ENCODE results near the gene EHMT1.
"Not testable (repeated sequence)": the region's sequence is repeated elsewhere in the genome, so short reads cannot be mapped to it uniquely, and the experiment has no call there.

EHMT1 gene

DNA sequence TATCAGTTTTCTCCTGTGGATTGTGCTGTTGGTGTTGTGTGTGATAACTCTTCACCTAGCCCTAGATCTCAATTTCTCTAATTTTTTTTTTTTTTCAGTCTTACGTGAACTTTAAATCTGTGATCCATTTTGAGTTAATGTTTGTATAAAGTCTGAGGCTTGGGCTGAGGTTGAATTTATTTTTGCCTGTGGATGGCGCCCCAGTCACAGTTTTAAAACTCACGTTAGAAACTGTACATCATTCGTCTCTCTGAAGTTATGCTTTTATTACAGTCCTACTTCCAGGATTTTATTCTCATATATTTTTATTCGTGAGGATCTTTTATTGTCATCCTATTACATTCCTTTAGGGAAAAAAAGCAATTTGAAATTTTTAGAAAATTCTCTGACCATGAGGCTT, 103.1 kb downstream of the EHMT1 start:
- H3K4me3 ChIP-seq (ENCODE audit: low read length): no peak overlapping the region
- H3K4me1 ChIP-seq (ENCODE audit: insufficient read depth, low read length): no peaks in the 10 kb centered on the region
- no peak overlapping the region for H2AFZ ChIP-seq (ENCODE audit: low read depth, low read length)
- peaks cover 57% of the 10 kb centered on the region for H3K36me3 ChIP-seq (ENCODE audit: insufficient read depth, low read length)
- H3K27me3 ChIP-seq (ENCODE audit: insufficient read depth, low read length): no peaks in the 10 kb centered on the region
- H3K9me3 ChIP-seq (ENCODE audit: low read length): peaks cover 30% of the 10 kb centered on the region

DNA sequence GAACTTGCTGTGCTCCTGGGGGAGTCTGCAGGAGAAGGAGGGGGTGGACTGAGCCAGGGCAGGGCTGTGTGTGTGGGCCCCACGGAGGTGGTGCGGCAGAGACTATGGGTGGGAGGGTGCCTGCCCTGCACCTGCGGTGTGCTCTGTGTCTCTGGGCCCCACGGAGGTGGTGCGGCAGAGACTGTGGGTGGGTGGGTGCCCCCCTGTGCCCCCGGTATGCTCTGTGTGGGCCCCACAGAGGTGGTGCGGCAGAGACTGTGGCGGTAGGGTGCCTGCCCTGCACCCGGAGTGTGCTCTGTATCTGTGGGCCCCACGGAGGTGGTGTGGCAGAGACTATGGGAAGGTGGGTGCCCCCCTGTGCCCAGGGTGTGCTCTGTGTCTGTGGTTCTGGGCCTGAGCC, 103.7 kb downstream of the EHMT1 start:
- Histone ChIP-seq H2AFZ (ENCODE audit: low read depth, low read length) (no peak overlapping the region), H3K4me3 (ENCODE audit: low read length) (no peak overlapping the region), H3K4me1 (ENCODE audit: insufficient read depth, low read length) (no peaks in the 10 kb centered on the region), H3K9me3 (ENCODE audit: low read length) (peaks cover 26% of the 10 kb centered on the region), H3K27me3 (ENCODE audit: insufficient read depth, low read length) (no peaks in the 10 kb centered on the region), H3K36me3 (ENCODE audit: insufficient read depth, low read length) (peaks cover 55% of the 10 kb centered on the region)

DNA sequence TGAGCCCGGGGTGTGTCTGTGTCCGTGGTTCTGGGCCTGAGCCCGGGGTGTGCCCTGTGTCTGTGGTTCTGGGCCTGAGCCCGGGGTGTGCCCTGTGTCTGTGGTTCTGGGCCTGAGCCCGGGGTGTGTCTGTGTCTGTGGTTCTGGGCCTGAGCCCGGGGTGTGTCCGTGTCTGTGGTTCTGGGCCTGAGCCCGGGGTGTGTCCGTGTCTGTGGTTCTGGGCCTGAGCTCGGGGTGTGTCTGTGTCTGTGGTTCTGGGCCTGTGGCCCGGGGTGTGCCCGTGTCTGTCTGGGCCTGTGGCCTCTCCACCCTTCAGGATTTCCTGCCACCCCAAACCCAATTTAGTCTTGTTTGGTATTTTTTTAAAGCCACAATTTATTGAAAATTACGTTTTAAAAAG, 104.6 kb downstream of the EHMT1 start:
- H3K27me3 ChIP-seq (ENCODE audit: insufficient read depth, low read length); H3K4me3 ChIP-seq (ENCODE audit: low read length); H2AFZ ChIP-seq (ENCODE audit: low read depth, low read length); H3K4me1 ChIP-seq (ENCODE audit: insufficient read depth, low read length): not testable (repeated sequence)
- peaks cover 26% of the 10 kb centered on the region for H3K9me3 ChIP-seq (ENCODE audit: low read length)
- peaks cover 55% of the 10 kb centered on the region for H3K36me3 ChIP-seq (ENCODE audit: insufficient read depth, low read length)

DNA sequence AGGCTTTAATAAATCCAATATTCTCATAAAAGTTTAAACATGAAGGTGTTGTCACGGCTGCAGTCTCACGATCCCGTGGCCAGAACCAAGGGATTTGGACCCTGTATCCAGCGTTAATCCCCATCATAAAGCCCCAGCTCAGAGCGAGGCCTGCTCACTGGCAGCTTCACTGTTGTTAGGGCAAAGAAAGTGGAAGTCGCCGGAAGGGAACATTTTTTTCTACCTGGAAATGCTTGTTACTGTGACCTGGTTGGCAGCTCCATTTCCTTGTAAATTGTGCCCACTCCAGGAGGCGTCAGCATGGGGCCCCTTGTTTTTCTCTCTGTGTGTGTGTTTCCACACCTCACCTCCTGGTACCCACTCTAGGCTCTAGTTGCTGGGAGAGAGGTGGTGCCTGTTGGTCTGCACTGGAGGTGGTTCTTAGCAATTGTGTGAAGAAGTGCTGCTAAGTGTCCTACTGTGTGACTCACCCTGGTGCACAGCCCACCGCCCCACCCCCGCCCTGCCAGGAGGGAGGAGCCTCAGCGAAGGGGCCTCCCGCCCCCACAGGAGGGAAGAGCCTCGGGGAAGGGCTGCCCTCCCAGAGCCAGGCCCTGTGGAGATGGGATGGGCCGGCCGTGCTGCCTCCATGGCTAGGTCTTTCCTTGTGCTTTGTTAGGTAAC, 105.1 kb downstream of the EHMT1 start:
- H3K27me3 ChIP-seq (ENCODE audit: insufficient read depth, low read length): no peaks in the 10 kb centered on the region
- H3K9me3 ChIP-seq (ENCODE audit: low read length): peaks cover 32% of the 10 kb centered on the region
- no peak overlapping the region for H3K4me3 ChIP-seq (ENCODE audit: low read length)
- no peaks in the 10 kb centered on the region for H3K4me1 ChIP-seq (ENCODE audit: insufficient read depth, low read length)
- peaks cover 60% of the 10 kb centered on the region for H3K36me3 ChIP-seq (ENCODE audit: insufficient read depth, low read length)
- H2AFZ ChIP-seq (ENCODE audit: low read depth, low read length): no peak overlapping the region

DNA sequence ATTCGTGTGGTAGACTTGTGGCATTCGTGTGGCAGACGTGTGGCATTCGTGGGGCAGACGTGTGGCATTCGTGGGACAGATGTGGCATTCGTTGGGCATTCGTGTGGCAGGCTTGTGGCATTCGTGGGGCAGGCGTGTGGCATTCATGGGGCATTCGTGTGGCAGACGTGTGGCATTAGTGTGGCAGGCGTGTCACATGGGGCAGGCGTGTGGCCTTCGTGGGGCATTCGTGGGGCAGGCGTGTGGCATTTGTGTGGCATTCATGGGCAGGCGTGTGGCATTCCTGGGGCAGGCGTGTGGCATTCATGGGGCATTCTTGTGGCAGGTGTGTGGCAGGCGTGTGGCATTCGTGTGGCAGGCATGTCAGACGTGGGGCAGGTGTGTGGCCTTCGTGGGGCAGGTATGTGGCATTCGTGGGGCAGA, 106.0 kb downstream of the EHMT1 start:
- Histone ChIP-seq H2AFZ (ENCODE audit: low read depth, low read length) (no peak overlapping the region), H3K9me3 (ENCODE audit: low read length) (peaks cover 35% of the 10 kb centered on the region), H3K4me3 (ENCODE audit: low read length) (no peak overlapping the region), H3K36me3 (ENCODE audit: insufficient read depth, low read length) (peaks cover 57% of the 10 kb centered on the region), H3K27me3 (ENCODE audit: insufficient read depth, low read length) (no peaks in the 10 kb centered on the region), H3K4me1 (ENCODE audit: insufficient read depth, low read length) (no peaks in the 10 kb centered on the region)

DNA sequence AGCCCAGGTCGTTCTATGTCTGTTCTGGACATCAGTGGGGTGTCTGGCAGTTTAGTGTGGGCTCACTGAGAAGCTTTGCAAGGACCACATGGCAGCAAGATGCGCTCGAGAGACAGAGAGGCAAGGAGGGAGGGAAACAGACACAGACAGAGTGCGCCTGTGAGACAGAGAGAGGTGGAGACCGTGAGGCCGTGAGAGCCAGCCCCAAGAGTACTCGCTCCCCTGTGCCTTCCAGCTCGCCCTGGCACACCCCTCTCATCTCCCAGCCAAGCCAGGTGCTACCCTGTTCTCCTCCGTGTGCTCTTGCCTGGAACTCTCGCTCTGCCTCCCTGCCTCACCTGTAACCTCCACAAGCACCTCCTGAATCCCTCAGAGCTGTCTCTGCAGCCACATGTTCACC, 106.8 kb downstream of the EHMT1 start:
- peaks cover 58% of the 10 kb centered on the region for H3K36me3 ChIP-seq (ENCODE audit: insufficient read depth, low read length)

DNA sequence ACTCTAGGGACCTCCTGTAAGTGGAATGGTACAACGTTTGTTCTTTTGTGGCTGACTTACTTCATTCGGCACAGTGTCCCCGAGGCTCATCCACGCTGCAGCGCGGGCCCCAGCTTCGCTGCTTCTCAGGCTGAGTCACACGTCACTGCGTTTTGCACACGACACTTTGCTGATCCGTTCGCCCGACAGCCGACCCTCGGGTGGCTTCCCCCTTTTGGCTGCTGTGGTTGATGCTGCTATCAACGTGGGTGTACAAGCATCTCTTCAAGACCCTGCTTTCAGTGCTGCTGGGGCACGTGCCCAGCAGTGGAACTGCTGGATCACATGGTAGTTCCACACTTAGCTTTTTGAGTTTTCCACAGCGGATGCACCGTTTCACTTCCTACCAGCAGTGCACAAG, 107.5 kb downstream of the EHMT1 start:
- H2AFZ ChIP-seq (ENCODE audit: low read depth, low read length); H3K4me1 ChIP-seq (ENCODE audit: insufficient read depth, low read length); H3K4me3 ChIP-seq (ENCODE audit: low read length); H3K27me3 ChIP-seq (ENCODE audit: insufficient read depth, low read length): not testable (repeated sequence)
- H3K36me3 ChIP-seq (ENCODE audit: insufficient read depth, low read length): peaks cover 59% of the 10 kb centered on the region
- peaks cover 42% of the 10 kb centered on the region for H3K9me3 ChIP-seq (ENCODE audit: low read length)

More for the DNA sequence above, 106.8 kb downstream of the EHMT1 start:
- Histone ChIP-seq H2AFZ (ENCODE audit: low read depth, low read length) (no peak overlapping the region), H3K4me3 (ENCODE audit: low read length) (no peak overlapping the region), H3K27me3 (ENCODE audit: insufficient read depth, low read length) (no peaks in the 10 kb centered on the region), H3K4me1 (ENCODE audit: insufficient read depth, low read length) (no peaks in the 10 kb centered on the region), H3K9me3 (ENCODE audit: low read length) (peaks cover 38% of the 10 kb centered on the region)

DNA sequence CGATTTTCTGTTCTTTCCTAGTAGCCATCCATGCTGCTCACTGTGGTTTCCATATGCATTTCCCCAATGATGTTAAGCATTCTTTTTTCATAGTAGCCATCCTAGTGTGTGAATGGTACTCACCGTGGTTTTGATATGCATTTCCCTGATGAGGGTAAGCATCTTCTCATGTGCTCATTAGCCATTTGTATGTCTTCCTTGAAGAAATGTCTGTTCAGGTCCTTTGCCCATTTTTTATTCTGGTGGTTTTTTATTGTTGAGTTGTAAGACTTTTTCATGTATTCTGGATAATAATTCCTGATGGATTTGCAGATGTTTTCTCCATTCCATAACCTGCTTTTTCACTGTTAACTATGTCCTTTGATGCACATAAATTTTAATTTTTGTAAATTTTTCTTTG, 108.0 kb downstream of the EHMT1 start:
- Histone ChIP-seq H3K4me3 (ENCODE audit: low read length) (no peak overlapping the region), H3K27me3 (ENCODE audit: insufficient read depth, low read length) (no peaks in the 10 kb centered on the region), H3K9me3 (ENCODE audit: low read length) (peaks cover 46% of the 10 kb centered on the region), H3K4me1 (ENCODE audit: insufficient read depth, low read length) (no peaks in the 10 kb centered on the region), H3K36me3 (ENCODE audit: insufficient read depth, low read length) (peaks cover 59% of the 10 kb centered on the region), H2AFZ (ENCODE audit: low read depth, low read length) (no peak overlapping the region)

DNA sequence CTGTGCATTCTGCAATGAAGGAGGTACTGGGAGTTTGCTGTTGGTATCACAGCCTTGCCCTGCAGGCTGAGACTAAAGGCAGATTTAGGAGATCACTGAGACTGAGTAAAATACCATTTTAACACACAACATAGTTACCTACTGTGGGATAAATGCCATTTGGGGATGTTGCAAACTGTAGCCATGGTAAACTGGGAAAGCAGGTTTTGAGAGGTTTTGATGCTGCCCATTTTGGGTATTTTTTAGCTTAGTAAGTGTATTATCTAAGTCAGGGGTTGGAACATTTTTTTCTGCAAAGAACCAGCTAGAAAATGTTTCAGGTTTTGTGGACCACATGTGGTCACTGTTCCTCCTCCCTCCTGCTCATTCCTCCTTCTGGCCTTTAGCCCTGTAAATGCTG, 108.9 kb downstream of the EHMT1 start:
- H3K9me3 ChIP-seq (ENCODE audit: low read length): peaks cover 56% of the 10 kb centered on the region

DNA sequence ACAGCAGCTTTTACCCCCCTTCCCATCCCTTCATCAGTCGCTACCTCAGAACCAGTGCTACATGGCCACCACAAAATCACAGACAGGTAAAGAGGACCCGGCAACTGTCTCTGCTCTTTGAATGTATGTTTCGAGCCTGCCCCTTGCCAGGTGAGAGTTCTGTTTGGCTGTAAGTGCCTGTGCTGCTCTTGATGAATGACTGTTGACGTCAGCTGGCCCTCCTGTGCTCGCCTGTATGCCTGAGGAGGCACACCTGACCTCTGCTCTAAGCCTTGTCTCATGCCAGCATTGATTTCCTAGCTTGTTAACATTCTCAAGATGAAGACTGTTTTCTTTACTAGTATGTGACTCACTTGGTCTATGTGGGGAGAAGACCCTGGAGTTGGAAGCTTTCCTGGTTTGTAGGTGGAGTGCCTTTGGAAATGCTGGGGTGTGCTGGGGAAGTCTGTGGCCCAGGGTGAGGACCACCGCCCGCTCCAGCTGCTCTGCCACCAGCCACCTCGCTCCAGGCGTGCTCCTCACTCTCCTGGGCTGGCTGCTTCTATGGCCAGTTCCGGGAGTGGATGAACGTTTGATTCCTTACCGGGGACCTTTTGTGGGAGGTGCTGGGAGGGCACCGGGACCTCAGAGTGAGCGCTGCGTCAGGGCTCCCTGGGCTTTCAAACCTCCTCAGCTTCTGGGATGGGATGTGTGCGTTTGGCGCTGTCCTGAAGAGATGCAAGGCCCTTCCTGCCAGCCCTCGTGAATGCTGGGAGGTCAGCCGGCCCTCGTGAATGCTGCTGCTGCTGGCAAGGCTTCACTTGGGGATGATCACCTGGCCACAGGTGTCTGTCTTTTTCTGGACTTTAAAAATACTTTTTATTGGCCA, 109.9 kb downstream of the EHMT1 start:
- Histone ChIP-seq H3K4me1 (ENCODE audit: insufficient read depth, low read length) (no peaks in the 10 kb centered on the region), H3K27me3 (ENCODE audit: insufficient read depth, low read length) (no peaks in the 10 kb centered on the region), H3K36me3 (ENCODE audit: insufficient read depth, low read length) (peaks cover 75% of the 10 kb centered on the region), H3K9me3 (ENCODE audit: low read length) (peaks cover 64% of the 10 kb centered on the region), H2AFZ (ENCODE audit: low read depth, low read length) (no peak overlapping the region), H3K4me3 (ENCODE audit: low read length) (no peak overlapping the region)

More for the DNA sequence above, 108.9 kb downstream of the EHMT1 start:
- no peak overlapping the region for H2AFZ ChIP-seq (ENCODE audit: low read depth, low read length)
- H3K27me3 ChIP-seq (ENCODE audit: insufficient read depth, low read length): no peaks in the 10 kb centered on the region
- H3K4me1 ChIP-seq (ENCODE audit: insufficient read depth, low read length): no peaks in the 10 kb centered on the region
- no peak overlapping the region for H3K4me3 ChIP-seq (ENCODE audit: low read length)
- peaks cover 68% of the 10 kb centered on the region for H3K36me3 ChIP-seq (ENCODE audit: insufficient read depth, low read length)

DNA sequence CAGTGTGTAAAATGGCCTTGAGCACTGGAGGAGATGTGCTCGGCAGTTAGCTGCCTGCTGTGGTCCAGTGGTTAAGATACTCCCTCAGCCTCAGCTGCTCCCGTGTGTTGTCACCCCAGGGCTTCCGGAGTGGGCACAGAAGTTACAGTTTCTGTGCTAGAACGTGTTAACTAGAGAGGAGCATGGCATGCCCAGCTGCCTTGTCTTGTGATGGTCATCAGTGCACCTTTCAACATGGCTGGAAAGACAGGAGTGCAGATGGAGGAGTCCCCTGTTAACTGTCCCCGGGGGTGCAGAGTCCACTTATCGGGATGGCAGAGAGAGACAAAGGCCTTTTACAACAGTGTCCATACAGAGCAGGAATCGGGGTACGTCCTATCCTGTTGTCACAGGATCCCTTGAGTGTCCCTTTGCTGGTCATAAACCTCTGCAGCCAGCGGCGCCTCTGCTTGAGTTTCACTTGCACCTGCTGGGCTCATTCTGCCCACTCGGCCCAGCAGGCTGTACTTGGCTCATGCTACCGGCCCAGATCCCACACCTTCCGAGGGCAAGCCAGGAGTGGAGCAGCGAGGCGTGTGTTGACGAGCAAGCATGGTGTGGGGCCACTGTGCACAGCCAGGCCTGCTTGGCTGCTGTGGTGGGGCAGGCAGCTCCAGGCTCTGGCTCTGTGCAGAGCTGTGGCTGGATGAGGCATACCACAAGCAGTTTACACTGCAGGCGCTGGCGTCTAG, 112.6 kb downstream of the EHMT1 start:
- Histone ChIP-seq H3K4me3 (ENCODE audit: low read length) (no peak overlapping the region), H3K4me1 (ENCODE audit: insufficient read depth, low read length) (no peaks in the 10 kb centered on the region), H3K9me3 (ENCODE audit: low read length) (peaks cover 63% of the 10 kb centered on the region), H3K27me3 (ENCODE audit: insufficient read depth, low read length) (no peaks in the 10 kb centered on the region), H2AFZ (ENCODE audit: low read depth, low read length) (no peak overlapping the region), H3K36me3 (ENCODE audit: insufficient read depth, low read length) (peaks cover 81% of the 10 kb centered on the region)

DNA sequence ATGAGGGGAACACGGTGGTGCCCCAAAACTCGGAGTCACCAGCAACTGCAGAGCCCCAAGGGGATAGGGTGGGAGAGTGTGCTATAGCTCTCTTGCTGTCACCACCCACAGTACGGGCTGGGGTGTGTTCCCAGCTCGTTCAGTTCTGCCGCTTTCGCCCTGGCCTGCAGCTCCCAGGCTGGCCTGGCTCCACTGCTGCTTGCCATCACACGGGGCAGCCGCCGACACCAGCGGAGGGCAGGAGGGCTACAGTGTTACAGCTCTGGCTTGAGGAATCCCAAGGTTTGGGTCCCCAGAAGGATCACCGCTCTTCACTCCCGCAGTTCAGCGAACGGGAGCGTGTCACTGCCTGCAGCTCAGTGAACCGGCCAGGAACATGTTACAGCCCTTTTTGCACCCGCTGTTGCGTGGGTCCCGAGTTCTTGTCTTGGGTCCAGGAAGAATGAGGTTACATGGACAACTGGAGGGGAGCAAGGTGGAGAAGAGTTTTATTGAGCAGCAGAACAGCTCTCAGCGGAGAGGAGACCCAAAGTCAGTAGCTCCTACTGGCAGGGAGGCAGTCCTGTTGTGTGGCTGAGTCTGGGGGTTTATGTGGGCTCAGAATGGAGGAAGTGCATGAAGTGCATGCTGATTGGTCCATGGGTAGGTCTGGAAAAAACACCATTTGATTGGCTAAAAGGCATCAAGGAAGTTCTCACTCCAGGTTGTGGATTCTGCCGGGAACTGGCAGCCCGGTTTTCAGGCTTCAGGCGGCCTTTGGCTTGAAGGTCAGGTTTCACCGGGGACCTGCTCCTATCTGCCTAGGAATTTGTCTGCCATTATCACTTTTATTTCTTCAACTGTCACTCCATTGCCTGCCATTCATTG, 113.4 kb downstream of the EHMT1 start:
- no peak overlapping the region for H2AFZ ChIP-seq (ENCODE audit: low read depth, low read length)
- H3K4me3 ChIP-seq (ENCODE audit: low read length): no peak overlapping the region
- no peaks in the 10 kb centered on the region for H3K4me1 ChIP-seq (ENCODE audit: insufficient read depth, low read length)
- peaks cover 65% of the 10 kb centered on the region for H3K9me3 ChIP-seq (ENCODE audit: low read length)
- H3K27me3 ChIP-seq (ENCODE audit: insufficient read depth, low read length): no peaks in the 10 kb centered on the region
- peaks cover 81% of the 10 kb centered on the region for H3K36me3 ChIP-seq (ENCODE audit: insufficient read depth, low read length)
